Epithelial cell of esophagus (primary cell): Measurements from ENCODE around the gene IL12A.

Experiments used
- DNase-seq: peaks from one replicate; pipeline ENCODE4 v3.0.0; 2010; ENCODE audit warnings: low read depth
- H3K4me3 ChIP-seq: 2 replicates; pipeline ENCODE4 v1.5.1; 2011; ENCODE audit warnings: mild to moderate bottlenecking, low read length, control low read depth
- TF ChIP-seq, protein P1 (sequence below): IDR thresholded peaks from 2 replicates; pipeline ENCODE4 v1.5.1; 2011; ENCODE audit warnings: low read depth, mild to moderate bottlenecking, low read length, control low read depth, inconsistent platforms; ENCODE audit not compliant: insufficient read depth; ENCODE audit errors: missing control alignments

Gene IL12A

GRCh38 chr3:160027541-160028195 lies 39.0 kb downstream of the IL12A start:
- no peak overlapping the region for H3K4me3 ChIP-seq
- TF ChIP-seq, protein P1, sequence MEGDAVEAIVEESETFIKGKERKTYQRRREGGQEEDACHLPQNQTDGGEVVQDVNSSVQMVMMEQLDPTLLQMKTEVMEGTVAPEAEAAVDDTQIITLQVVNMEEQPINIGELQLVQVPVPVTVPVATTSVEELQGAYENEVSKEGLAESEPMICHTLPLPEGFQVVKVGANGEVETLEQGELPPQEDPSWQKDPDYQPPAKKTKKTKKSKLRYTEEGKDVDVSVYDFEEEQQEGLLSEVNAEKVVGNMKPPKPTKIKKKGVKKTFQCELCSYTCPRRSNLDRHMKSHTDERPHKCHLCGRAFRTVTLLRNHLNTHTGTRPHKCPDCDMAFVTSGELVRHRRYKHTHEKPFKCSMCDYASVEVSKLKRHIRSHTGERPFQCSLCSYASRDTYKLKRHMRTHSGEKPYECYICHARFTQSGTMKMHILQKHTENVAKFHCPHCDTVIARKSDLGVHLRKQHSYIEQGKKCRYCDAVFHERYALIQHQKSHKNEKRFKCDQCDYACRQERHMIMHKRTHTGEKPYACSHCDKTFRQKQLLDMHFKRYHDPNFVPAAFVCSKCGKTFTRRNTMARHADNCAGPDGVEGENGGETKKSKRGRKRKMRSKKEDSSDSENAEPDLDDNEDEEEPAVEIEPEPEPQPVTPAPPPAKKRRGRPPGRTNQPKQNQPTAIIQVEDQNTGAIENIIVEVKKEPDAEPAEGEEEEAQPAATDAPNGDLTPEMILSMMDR, result no peak
- DNase-seq, result peak; percentile 67

DNA sequence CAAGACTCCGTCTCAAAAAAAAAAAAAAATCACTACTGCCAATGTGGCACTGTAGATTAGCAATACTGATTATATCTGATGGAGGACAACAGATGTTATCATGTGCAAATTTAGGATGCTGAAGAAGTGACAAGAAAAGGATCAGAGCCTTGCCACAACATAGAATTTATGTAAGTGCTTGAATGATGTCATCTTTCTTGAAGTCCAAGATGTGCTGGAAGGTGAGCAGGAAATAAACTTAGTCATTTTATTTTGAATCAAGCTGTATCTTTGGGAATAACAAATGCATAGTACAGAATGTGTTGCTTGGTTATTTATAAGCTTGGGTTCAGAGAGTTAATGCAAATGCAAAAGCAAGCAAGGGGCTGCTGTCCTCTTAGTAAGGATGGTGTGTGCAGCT lies 47.1 kb downstream of the IL12A start:
- TF ChIP-seq, protein P1, result no peak

GRCh38 chr3:160038862-160039562 lies 50.4 kb downstream of the IL12A start:
- H3K4me3 ChIP-seq, result peak overlapping the region; percentile 4
- peak; percentile 26 for DNase-seq
- TF ChIP-seq, protein P1, result no peak

More for the DNA sequence above, 47.1 kb downstream of the IL12A start:
- no peak for DNase-seq
- no peak overlapping the region for H3K4me3 ChIP-seq

GRCh38 chr3:160040181-160040580 lies 51.5 kb downstream of the IL12A start:
- TF ChIP-seq, protein P1, result no peak
- no peak for DNase-seq
- H3K4me3 ChIP-seq, result no peak overlapping the region

GRCh38 chr3:160041465-160041864 lies 52.8 kb downstream of the IL12A start:
- TF ChIP-seq, protein P1, result no peak
- H3K4me3 ChIP-seq, result no peak overlapping the region
- DNase-seq, result no peak

- no peak overlapping the region for H3K4me3 ChIP-seq
- DNase-seq, result no peak
- TF ChIP-seq, protein P1, result no peak
Observed at GRCh38 chr3:160044121-160044520, 55.5 kb downstream of the IL12A start.
